ENCODE measurements around the gene L3MBTL4.
A peak's percentile ranks its signal among the peaks of the same experiment; 100 is the strongest.

L3MBTL4 gene

DNA sequence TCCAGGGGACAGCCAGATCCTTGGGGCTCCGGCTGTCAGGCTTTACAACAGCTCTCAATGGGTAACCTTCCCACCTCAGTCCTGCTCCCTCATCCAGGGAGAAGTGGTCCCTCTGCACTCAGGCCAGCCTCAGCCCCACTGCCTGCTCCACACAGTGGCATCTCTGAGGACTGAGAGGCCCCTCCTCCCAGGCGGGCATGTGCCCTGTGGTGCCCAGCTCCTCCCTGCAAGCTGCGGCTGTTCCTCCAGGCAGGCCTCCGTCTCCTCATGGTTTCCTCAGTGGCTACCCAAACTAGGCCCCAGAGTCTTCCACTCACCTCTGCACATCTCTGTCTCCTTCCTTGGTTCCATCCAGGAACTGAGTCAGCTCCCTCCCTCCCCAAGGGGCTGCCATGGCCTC is 437.7 kb downstream of the L3MBTL4 start:
- Mint-ChIP-seq H3K27me3 (ENCODE audit: low read depth, poor library complexity) (peaks cover 3% of the 10 kb centered on the region), H3K4me3 (no peak overlapping the region), H3K9me3 (no peaks in the 10 kb centered on the region), H3K4me1 (peaks cover 10% of the 10 kb centered on the region), H3K36me3 (ENCODE audit: low read depth) (no peaks in the 10 kb centered on the region), H3K27ac (no peak overlapping the region)
- TF ChIP-seq, protein P1, sequence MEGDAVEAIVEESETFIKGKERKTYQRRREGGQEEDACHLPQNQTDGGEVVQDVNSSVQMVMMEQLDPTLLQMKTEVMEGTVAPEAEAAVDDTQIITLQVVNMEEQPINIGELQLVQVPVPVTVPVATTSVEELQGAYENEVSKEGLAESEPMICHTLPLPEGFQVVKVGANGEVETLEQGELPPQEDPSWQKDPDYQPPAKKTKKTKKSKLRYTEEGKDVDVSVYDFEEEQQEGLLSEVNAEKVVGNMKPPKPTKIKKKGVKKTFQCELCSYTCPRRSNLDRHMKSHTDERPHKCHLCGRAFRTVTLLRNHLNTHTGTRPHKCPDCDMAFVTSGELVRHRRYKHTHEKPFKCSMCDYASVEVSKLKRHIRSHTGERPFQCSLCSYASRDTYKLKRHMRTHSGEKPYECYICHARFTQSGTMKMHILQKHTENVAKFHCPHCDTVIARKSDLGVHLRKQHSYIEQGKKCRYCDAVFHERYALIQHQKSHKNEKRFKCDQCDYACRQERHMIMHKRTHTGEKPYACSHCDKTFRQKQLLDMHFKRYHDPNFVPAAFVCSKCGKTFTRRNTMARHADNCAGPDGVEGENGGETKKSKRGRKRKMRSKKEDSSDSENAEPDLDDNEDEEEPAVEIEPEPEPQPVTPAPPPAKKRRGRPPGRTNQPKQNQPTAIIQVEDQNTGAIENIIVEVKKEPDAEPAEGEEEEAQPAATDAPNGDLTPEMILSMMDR (IDR thresholded peaks at IDR 0.05) = no peak
- DNase-seq = no peak

DNA sequence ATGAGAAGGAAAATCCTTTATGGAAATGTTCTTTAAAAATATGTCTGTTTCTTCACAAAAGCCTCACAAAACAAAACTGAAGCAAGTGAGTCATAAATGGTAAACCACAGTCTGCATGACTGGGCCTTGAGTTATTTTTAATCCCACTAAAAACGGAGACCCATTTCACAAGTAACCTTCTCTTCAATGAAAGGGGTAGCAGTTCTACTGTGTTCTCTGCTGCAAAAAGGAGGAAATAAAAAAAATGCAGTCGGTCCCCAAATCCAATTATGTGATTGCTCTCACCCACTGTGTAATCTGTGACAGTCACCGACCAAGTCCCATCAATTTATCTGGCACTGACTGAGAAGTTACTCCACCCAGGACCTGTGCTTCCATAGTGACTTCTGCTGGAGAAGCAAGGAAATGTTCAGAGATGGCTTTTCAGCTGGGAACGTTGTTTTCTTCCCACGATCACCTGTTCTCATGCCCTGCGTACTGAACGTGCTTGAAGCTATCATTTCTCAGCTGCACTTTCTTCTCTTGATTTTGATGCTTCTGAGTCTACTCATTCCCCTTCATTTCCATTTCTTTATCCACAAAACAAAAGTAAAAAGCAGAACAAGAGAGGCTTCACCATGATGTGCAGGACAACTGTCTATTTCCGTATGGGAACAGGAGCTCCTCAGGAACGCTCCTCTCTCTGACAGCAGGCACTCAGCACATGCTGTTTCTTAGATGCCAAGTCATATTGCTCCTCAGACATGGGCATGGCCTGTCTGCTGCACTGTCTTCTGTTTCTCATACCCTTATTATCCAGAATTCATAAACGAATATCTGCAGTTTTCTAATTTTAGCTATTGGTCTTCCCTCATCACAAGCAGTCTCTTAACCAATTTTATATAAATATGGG is 439.4 kb downstream of the L3MBTL4 start:
- TF ChIP-seq, protein P1 (IDR thresholded peaks at IDR 0.05) = no peak
- DNase-seq = no peak
- H3K4me1 Mint-ChIP-seq = peaks cover 14% of the 10 kb centered on the region

DNA sequence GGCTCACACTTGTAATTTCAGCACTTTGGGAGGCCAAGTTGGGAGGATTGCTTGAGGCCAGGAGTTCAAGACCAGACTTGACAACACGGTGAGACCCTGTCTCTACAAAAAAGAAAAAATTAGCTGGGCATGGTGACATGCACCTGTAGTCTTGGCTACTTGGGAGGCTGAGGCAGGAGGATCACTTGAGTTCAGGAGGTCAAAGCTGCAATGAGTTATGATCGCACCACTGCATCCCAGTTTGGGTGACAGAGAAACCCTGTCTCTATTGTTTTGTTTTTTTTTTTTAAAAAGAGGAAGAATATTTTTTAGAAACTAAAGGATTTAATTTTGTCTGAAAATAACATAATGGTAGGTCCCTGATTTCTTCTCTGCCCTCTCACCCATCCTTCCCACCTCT is 440.0 kb downstream of the L3MBTL4 start:
- TF ChIP-seq, protein P1 (IDR thresholded peaks at IDR 0.05) = no peak
- Mint-ChIP-seq H3K4me1 (peaks cover 19% of the 10 kb centered on the region), H3K9me3 (no peaks in the 10 kb centered on the region), H3K27ac (peak overlapping the region; percentile 59), H3K27me3 (ENCODE audit: low read depth, poor library complexity) (no peaks in the 10 kb centered on the region), H3K4me3 (no peak overlapping the region), H3K36me3 (ENCODE audit: low read depth) (no peaks in the 10 kb centered on the region)
- no peak for DNase-seq

More for the DNA sequence above, 439.4 kb downstream of the L3MBTL4 start:
- Mint-ChIP-seq H3K27ac (peak overlapping the region; percentile 59), H3K9me3 (no peaks in the 10 kb centered on the region), H3K36me3 (ENCODE audit: low read depth) (no peaks in the 10 kb centered on the region), H3K27me3 (ENCODE audit: low read depth, poor library complexity) (no peaks in the 10 kb centered on the region), H3K4me3 (no peak overlapping the region)

DNA sequence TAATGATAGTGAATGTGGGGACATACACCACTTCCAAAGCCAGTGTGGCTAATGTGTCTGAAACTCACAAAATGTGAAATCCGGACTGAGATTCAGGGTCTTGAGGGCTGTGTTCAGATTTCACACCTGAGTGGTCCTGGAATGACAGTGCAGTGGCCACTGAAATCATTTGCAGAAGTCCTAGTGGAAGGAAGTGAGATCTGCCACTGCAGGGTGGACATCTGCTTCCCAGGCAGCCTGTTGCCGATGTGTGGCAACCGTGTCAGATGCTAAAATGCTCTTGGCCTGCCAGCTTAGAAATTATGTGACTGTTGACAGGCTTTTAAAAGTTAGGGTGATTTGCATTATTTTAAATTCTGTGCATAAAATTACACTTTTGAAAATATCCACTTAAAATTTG is 441.6 kb downstream of the L3MBTL4 start:
- no peak overlapping the region for H3K4me3 Mint-ChIP-seq
- H3K36me3 Mint-ChIP-seq (ENCODE audit: low read depth) = no peaks in the 10 kb centered on the region
- H3K9me3 Mint-ChIP-seq = no peaks in the 10 kb centered on the region
- no peak overlapping the region for H3K27ac Mint-ChIP-seq
- peaks cover 14% of the 10 kb centered on the region for H3K4me1 Mint-ChIP-seq
- no peaks in the 10 kb centered on the region for H3K27me3 Mint-ChIP-seq (ENCODE audit: low read depth, poor library complexity)
- no peak for DNase-seq
- TF ChIP-seq, protein P1 (IDR thresholded peaks at IDR 0.05) = no peak

DNA sequence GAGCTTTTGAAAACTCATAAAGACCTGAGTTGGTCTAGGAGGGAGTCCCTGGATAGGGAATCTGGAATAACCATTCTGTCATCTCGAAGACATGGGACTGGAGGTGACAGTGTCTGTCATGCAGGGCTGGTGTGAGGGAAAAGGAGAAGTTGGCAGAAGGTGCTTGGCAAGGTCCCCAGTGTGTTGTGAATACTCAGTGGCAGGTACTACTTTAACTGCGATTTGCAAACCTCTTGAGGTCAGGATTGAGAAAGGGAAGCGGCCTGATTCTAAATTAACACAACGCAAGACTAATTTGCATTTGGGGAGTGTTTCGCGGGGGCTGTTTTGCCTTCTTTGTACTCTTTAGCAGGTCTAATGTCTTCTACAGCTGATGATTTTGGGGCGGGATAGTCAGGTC is 442.4 kb downstream of the L3MBTL4 start:
- TF ChIP-seq, protein P1 (IDR thresholded peaks at IDR 0.05) = no peak
- Mint-ChIP-seq H3K4me1 (peaks cover 14% of the 10 kb centered on the region), H3K36me3 (ENCODE audit: low read depth) (no peaks in the 10 kb centered on the region), H3K9me3 (no peaks in the 10 kb centered on the region), H3K27me3 (ENCODE audit: low read depth, poor library complexity) (no peaks in the 10 kb centered on the region), H3K27ac (no peak overlapping the region), H3K4me3 (no peak overlapping the region)
- no peak for DNase-seq

DNA sequence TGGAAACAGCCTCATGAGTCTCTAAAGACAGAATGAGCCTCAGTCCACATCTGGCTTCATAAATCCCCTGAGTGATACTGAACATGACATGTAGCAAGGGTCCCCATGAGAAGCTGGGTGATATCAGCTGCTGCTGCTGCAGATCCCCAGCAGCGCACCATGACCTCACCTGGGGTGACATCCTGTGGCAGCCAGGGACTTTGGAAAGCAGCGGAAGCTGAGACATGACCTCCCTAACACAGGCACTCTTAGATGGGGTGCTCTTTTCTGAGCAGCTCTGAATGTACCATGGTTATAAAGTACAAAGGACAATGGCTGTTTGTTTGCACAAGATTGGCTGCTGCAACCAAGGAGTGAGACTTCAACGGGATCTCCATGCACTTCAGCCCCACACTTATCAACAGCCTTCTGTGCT is 444.7 kb downstream of the L3MBTL4 start:
- Mint-ChIP-seq H3K27me3 (ENCODE audit: low read depth, poor library complexity) (peaks cover 3% of the 10 kb centered on the region), H3K36me3 (ENCODE audit: low read depth) (no peaks in the 10 kb centered on the region), H3K9me3 (no peaks in the 10 kb centered on the region), H3K4me1 (peaks cover 20% of the 10 kb centered on the region), H3K27ac (no peak overlapping the region), H3K4me3 (no peak overlapping the region)
- TF ChIP-seq, protein P1 (IDR thresholded peaks at IDR 0.05) = no peak
- DNase-seq = no peak
